GM23248 (cell line): ENCODE data around the gene HOXB8. TPM values are rescaled to one million over a fixed set of nuclear protein-coding genes. Genes with fewer than 3 reads are reported as not detected.

Source experiments
- DNase-seq: peaks from one replicate; pipeline ENCODE4 v3.0.0-alpha.2; 2015
- H2AFZ ChIP-seq: fragments of 200-600 bp; sonication (generic); 2 replicates; pipeline ENCODE4 v1.6.1; 2016; ENCODE audit warnings: antibody characterized with exemption
- H3F3A ChIP-seq: fragments of 200-600 bp; sonication (generic); 2 replicates; pipeline ENCODE4 v1.6.1; 2016; ENCODE audit warnings: mild to moderate bottlenecking, antibody characterized with exemption, mixed run types; ENCODE audit not compliant: insufficient read depth
- H3K27ac ChIP-seq: fragments of 200-600 bp; sonication (generic); 2 replicates; pipeline ENCODE4 v1.5.1; 2016; ENCODE audit warnings: mild to moderate bottlenecking
- H3K27me3 ChIP-seq: fragments of 200-600 bp; sonication (generic); replicated peaks from 2 replicates; pipeline ENCODE4 v1.6.1; 2016; ENCODE audit warnings: mild to moderate bottlenecking; ENCODE audit not compliant: insufficient read depth
- H3K36me3 ChIP-seq: fragments of 200-600 bp; sonication (generic); 2 replicates; pipeline ENCODE4 v1.6.1; 2016; ENCODE audit warnings: low read depth, mild to moderate bottlenecking
- H3K4me1 ChIP-seq: fragments of 200-600 bp; sonication (generic); 2 replicates; pipeline ENCODE4 v1.6.1; 2016; ENCODE audit warnings: mild to moderate bottlenecking; ENCODE audit not compliant: insufficient read depth
- H3K4me2 ChIP-seq: fragments of 200-600 bp; sonication (generic); one replicate; pipeline ENCODE4 v1.6.1; 2016; ENCODE audit warnings: mild to moderate bottlenecking; ENCODE audit not compliant: unreplicated experiment
- H3K4me3 ChIP-seq: fragments of 200-600 bp; sonication (generic); 2 replicates; pipeline ENCODE4 v1.5.1; 2016; ENCODE audit warnings: mild to moderate bottlenecking
- H3K79me2 ChIP-seq: fragments of 200-600 bp; sonication (generic); 2 replicates; pipeline ENCODE4 v1.6.1; 2016; ENCODE audit warnings: mild to moderate bottlenecking; ENCODE audit not compliant: insufficient read depth
- H3K9ac ChIP-seq: fragments of 200-600 bp; sonication (generic); 2 replicates; pipeline ENCODE4 v1.6.1; 2016; ENCODE audit warnings: mild to moderate bottlenecking
- H3K9me2 ChIP-seq: fragments of 200-600 bp; sonication (generic); 2 replicates; pipeline ENCODE4 v1.6.1; 2016; ENCODE audit warnings: mixed run types, mild to moderate bottlenecking, moderate library complexity; ENCODE audit not compliant: insufficient read depth
- H3K9me3 ChIP-seq: fragments of 200-600 bp; sonication (generic); one replicate; pipeline ENCODE4 v1.6.1; 2017; ENCODE audit warnings: low read depth
- H4K20me1 ChIP-seq: fragments of 200-600 bp; sonication (generic); 2 replicates; pipeline ENCODE4 v1.6.0; 2016; ENCODE audit not compliant: insufficient read depth
- EZH2 ChIP-seq: fragments of 200-600 bp; sonication (generic); IDR thresholded peaks from 2 replicates; pipeline ENCODE4 v1.6.1; 2018; ENCODE audit warnings: antibody characterized with exemption, mild to moderate bottlenecking; ENCODE audit not compliant: insufficient read depth, poor library complexity, severe bottlenecking
- EZH2phosphoT487 ChIP-seq: fragments of 200-600 bp; sonication (generic); IDR thresholded peaks from 2 replicates; pipeline ENCODE4 v1.6.1; 2018; ENCODE audit warnings: antibody characterized with exemption, moderate library complexity, mild to moderate bottlenecking, low read depth; ENCODE audit not compliant: insufficient read depth
- WGBS, 2 experiments: methylation state at CpG; one replicate each; pipeline ENCODE4 v1.1.6; 2015 to 2017; ENCODE audit warnings: low lambda C conversion rate in 2 of 2, low coverage in 1 of 2; ENCODE audit errors: missing lambda C conversion rate in 2 of 2; 5-methylcytosine and 5-hydroxymethylcytosine counted together
- in situ Hi-C: fragments of 300-500 bp; cut with MboI; formaldehyde crosslinking; loops from 2 replicates; pipeline ENCODE4 v1.15.0; 2020
- polyA plus RNA-seq: library from polyadenylated mRNA; unstranded; fragments of >200 nt; fragmentation: Nextera tagmentation; extraction: Ambion mirVana; gene quantifications from 2 replicates; pipeline ENCODE4 v1.2.1, GENCODE V29; 2016
- total RNA-seq: library from RNA; depleted of rRNA; stranded (reverse); fragments of >200 nt; shearing (Covaris generic); gene quantifications from 2 replicates; pipeline ENCODE4 v1.2.3, GENCODE V29; 2014

The HOXB8 gene
- total and polyA plus RNA-seq, 2 experiments from 2014 or later = not detected

DNA sequence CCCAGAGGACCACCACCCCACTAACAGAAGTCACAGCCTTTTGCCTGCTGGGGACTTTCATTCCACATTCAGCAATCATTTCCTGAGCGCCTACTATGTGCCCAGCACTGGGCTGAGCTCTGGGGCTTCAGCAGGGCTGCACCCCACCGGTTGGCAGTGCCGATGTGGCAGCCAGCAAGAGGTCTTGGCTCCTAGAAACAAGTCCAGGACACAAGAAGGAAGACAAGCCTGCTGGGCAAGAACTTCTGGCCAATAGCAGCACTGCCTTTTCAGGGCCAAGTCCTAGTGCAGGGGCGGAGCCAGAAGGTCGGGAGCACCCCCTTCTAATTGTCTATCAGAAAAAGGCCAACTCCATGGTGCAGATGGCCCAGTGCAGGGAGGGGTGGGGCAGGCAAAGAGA lies 24.0 kb upstream of the HOXB8 start:
- Histone ChIP-seq H3K79me2 (no peaks in the 10 kb centered on the region), H3K27me3 (peaks cover 87% of the 10 kb centered on the region), H3K4me1 (0 out of 2 replicates have a peak, but pooled peaks cover 4% of the 10 kb centered on the region), H3K9me2 (no peaks in the 10 kb centered on the region), H3K27ac (no peak overlapping the region), H3F3A (peaks cover 12% of the 10 kb centered on the region), H3K9me3 (no peaks in the 10 kb centered on the region), H3K9ac (no peak overlapping the region), H3K4me3 (no peak overlapping the region), H4K20me1 (no peaks in the 10 kb centered on the region), H3K36me3 (no peaks in the 10 kb centered on the region), H3K4me2 (no peak overlapping the region), H2AFZ (no peak overlapping the region)
- WGBS, 2 experiments = 23 to 30% methylated on average over 5 of the region's 5 CpGs
- TF ChIP-seq EZH2phosphoT487 (no peak), EZH2 (no peak)
- no peak for DNase-seq
- in situ Hi-C loops = no loop called here

DNA sequence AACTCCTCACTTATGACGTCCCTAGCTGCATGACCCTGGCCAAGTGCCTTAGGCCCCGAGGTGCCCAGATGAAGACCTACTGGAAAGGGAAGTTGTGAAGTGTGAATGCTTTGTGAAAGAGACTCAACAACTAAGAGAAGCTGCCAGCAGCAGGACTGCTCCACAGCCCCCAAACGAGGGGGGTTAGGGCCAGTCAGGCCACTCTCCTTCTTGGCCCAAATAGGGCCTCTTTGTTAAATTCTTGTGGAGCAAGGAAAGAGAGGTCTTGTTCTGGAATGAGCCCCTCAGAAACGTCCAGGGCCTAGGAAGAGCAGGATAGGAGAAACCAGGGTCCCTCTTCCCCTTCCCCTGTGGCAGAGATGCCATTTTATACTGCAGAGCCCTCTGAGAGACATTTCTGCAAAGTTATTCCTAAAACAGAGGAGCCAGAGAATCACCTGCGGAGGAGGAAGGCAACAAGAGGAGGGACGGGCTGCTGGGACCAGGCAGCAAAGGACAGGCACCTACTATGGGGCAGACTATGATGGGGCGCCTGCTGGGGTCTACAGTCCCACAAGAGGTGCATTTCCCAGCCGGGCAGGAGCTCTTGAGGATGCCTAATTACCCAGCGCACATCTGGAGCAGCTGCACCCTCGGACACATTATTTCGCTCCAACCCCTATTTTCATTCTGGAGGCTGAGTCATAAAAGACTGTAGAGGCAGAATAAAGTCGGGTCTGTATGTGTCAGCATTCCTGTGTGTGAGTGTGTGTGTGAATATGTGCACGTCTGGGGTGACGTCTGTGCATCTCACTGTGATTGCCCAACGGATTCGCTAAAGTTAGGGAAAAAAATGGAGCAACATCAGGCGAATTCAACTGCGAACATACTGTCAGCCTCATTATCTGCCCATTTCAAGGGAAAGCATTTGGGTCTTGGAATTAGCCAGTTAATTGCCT lies 22.5 kb upstream of the HOXB8 start:
- TF ChIP-seq EZH2 (peak; percentile 17), EZH2phosphoT487 (no peak)
- Histone ChIP-seq H3K27me3 (peaks cover 87% of the 10 kb centered on the region), H3K4me2 (peak overlapping the region; percentile 6), H3K9me2 (no peaks in the 10 kb centered on the region), H4K20me1 (no peaks in the 10 kb centered on the region), H3K9ac (no peak overlapping the region), H3K4me3 (no peak overlapping the region), H3F3A (peaks cover 12% of the 10 kb centered on the region), H3K36me3 (no peaks in the 10 kb centered on the region), H3K9me3 (no peaks in the 10 kb centered on the region), H2AFZ (no peak overlapping the region), H3K79me2 (no peaks in the 10 kb centered on the region), H3K4me1 (0 out of 2 replicates have a peak, but pooled peaks cover 4% of the 10 kb centered on the region), H3K27ac (no peak overlapping the region)
- WGBS, 2 experiments = 8 to 11% methylated on average over 18 of the region's 18 CpGs
- DNase-seq = peak; percentile 97
- in situ Hi-C loops = no loop called here

DNA sequence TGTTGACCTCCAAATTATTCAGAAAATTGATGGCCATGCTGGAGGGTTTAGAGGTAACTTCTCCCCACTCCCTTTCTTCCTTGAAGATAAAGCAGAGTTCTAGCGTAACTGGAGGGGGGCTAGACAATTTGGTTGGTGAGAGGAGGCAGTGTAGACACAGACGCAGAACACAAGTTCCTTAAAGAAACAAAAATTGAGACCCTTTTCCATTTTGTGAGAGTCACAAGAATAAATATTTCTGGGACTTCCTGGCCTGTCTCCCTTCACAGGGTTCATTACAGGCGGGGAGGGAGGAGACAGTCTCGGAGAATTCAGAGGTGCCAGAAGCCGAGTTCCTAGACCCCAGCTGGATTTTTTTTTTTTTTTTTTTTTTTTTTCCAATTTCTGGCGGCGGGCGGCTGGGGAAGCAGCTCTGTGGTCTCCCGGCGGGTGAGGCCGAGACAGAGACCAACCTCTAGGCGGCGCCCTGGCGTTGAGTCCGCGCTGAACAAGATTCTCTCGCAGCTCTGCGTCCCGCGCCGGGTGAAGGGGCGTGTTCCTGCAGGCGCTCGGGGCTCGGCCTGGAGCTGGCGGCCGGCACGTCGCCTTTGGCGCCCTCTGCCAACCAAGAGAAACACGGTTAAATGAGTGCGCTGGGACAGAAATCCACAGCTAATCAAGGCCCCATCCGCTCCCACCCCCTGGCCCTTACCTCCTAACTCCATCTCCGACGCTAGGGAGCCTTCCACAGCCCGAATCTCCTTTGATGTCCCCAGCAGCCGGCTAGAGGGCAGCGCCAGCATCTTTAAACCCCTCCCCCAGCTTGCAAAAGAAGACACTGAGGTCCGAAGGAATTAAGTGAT lies 21.3 kb upstream of the HOXB8 start:
- Histone ChIP-seq H3K9me3 (no peaks in the 10 kb centered on the region), H3K4me1 (0 out of 2 replicates have a peak, but pooled peaks cover 4% of the 10 kb centered on the region), H3K9me2 (no peaks in the 10 kb centered on the region), H4K20me1 (no peaks in the 10 kb centered on the region), H3K4me2 (no peak overlapping the region), H3K36me3 (no peaks in the 10 kb centered on the region), H2AFZ (no peak overlapping the region), H3K27me3 (peaks cover 87% of the 10 kb centered on the region), H3F3A (peaks cover 12% of the 10 kb centered on the region), H3K27ac (no peak overlapping the region), H3K4me3 (no peak overlapping the region), H3K79me2 (no peaks in the 10 kb centered on the region), H3K9ac (no peak overlapping the region)
- DNase-seq = peak; percentile 83
- in situ Hi-C loops = no loop called here
- 0 out of 2 replicates have a peak, but pooled peaks have one; percentile 44 for TF ChIP-seq EZH2phosphoT487
- TF ChIP-seq EZH2 = peak; percentile 59
- 5 to 9% methylated on average over 38 of the region's 39 CpGs for WGBS, 2 experiments

DNA sequence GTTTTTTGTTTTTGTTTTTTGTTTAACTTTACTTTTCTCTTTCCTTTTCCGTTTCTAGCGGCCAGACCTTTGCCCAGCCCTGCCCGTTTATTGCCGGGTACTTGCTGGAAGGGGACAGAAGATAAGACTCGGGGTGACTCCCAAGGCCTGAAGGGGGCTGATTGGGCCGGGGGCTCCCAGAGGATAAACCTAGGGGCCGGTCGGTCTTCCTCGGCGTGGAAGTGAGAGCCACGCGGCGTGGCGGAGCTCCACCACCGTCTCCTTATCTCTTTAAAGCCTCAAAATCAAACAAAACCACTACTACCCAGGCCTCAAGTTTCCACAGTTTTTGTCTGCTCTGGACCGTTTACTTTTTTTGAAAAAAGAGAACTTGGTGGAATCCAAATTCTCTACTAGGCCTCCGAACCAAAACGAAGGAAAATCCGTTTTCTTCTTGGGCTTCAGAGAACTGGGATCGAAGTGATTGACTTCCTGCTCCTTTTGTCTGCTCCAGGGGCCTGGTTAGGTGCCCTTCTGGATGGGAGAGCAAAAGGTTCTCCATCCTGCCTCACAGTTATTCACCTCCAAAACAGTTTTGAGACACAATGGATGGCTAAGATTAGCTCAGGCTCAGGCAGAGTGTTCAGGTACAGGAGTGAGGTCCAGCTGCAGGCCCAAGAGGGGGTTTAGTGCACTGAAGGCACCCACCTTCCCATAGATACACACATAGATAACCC lies 19.6 kb upstream of the HOXB8 start:
- H3F3A ChIP-seq = peaks cover 12% of the 10 kb centered on the region
- H3K9me2 ChIP-seq = no peaks in the 10 kb centered on the region
- H4K20me1 ChIP-seq = no peaks in the 10 kb centered on the region
- H3K36me3 ChIP-seq = no peaks in the 10 kb centered on the region
- peaks cover 87% of the 10 kb centered on the region for H3K27me3 ChIP-seq
- H3K4me2 ChIP-seq = no peak overlapping the region
- TF ChIP-seq EZH2phosphoT487 (no peak), EZH2 (no peak)
- H3K4me3 ChIP-seq = no peak overlapping the region
- no peaks in the 10 kb centered on the region for H3K9me3 ChIP-seq
- WGBS, 2 experiments = 32% methylated on average over 20 of the region's 20 CpGs
- no peak overlapping the region for H3K27ac ChIP-seq
- no peaks in the 10 kb centered on the region for H3K79me2 ChIP-seq
- DNase-seq = no peak
- no peak overlapping the region for H3K9ac ChIP-seq
- 0 out of 2 replicates have a peak, but pooled peaks cover 4% of the 10 kb centered on the region for H3K4me1 ChIP-seq
- in situ Hi-C loops = no loop called here
- no peak overlapping the region for H2AFZ ChIP-seq
